Central memory CD8-positive, alpha-beta T cell (primary cell): ENCODE data around the gene GPBP1.
"Not testable (repeated sequence)": the region's sequence is repeated elsewhere in the genome, so short reads cannot be mapped to it uniquely, and the experiment has no call there.

Experiments used
- ATAC-seq: fragments of 150-1000 bp; cut with Tn5 transposase; replicated peaks from 2 replicates; pipeline ENCODE4 v1.10.0; 2022; ENCODE audit warnings: mild to moderate bottlenecking, moderate FRiP score, moderate number of reproducible peaks; ENCODE audit not compliant: poor library complexity, severe bottlenecking; ENCODE audit errors: extremely low read depth
- DNase-seq, 2 donors: peaks; one replicate each; pipeline ENCODE4 v3.0.0; 2021; ENCODE audit warnings: low spot score in 2 of 2
- H3K27ac Mint-ChIP-seq: one replicate; pipeline ENCODE4 v1.8.0; 2022; ENCODE audit warnings: low read depth, mild to moderate bottlenecking, moderate library complexity, mixed read lengths
- H3K27me3 Mint-ChIP-seq: one replicate; pipeline ENCODE4 v1.8.0; 2022; ENCODE audit warnings: mixed read lengths
- H3K36me3 Mint-ChIP-seq: one replicate; pipeline ENCODE4 v1.8.0; 2022; ENCODE audit warnings: mild to moderate bottlenecking, moderate library complexity, mixed read lengths; ENCODE audit not compliant: insufficient read depth
- H3K4me1 Mint-ChIP-seq: one replicate; pipeline ENCODE4 v1.8.0; 2022; ENCODE audit warnings: mixed read lengths
- H3K4me3 Mint-ChIP-seq: one replicate; pipeline ENCODE4 v1.8.0; 2022; ENCODE audit warnings: mild to moderate bottlenecking, moderate library complexity, mixed read lengths
- H3K9me3 Mint-ChIP-seq: one replicate; pipeline ENCODE4 v1.8.0; 2022; ENCODE audit warnings: mixed read lengths

The GPBP1 gene

GRCh38 chr5:57170116-57170515 is 3.7 kb upstream of the GPBP1 start:
- H3K27ac Mint-ChIP-seq, DNase-seq, H3K4me3 Mint-ChIP-seq, H3K9me3 Mint-ChIP-seq, H3K27me3 Mint-ChIP-seq, ATAC-seq: not testable (repeated sequence)
- Mint-ChIP-seq H3K4me1 (peaks cover 12% of the 10 kb centered on the region), H3K36me3 (peaks cover 28% of the 10 kb centered on the region)

DNA sequence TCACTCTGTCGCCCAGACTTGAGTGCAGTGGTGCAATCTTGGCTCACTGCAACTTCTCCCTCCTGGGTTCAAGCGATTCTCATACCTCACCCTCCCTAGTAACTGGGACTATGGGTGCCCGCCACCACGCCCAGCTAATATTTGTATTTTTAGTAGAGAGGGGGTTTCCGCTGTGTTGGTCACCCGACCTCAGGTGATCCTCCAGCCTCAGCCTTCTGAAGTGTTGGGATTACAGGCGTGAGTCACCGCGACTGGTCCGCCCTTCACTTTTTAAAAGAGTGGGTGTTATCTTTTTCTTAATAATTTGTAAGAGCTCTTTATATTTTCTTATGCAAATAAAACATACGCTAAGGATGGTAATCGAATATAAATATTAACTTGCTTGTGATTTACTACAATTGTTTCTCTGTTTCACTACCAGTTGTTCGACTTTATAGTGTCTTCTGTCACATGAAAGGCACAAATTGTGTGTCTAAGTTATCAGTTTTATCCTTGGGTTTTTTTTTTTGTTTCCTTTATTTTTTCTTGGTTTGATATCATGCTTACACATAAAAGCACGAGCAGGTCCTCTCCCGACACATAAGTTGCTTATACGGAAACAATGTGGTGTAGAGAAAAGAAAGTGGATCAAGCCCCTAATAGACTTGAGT is 1.9 kb upstream of the GPBP1 start:
- DNase-seq (no peak), ATAC-seq (no peak)
- Mint-ChIP-seq H3K27me3 (no peaks in the 10 kb centered on the region), H3K4me1 (peaks cover 27% of the 10 kb centered on the region), H3K9me3 (no peaks in the 10 kb centered on the region), H3K4me3 (peak overlapping the region; percentile 91), H3K27ac (peak overlapping the region; percentile 94), H3K36me3 (peaks cover 44% of the 10 kb centered on the region)

- Mint-ChIP-seq H3K4me3 (peak overlapping the region; percentile 91), H3K4me1 (peaks cover 29% of the 10 kb centered on the region), H3K36me3 (peaks cover 46% of the 10 kb centered on the region), H3K9me3 (no peaks in the 10 kb centered on the region), H3K27ac (peak overlapping the region; percentile 94), H3K27me3 (no peaks in the 10 kb centered on the region)
- DNase-seq (peak in 1 of 2 donors; percentile 17), ATAC-seq (no peak)
Observed at GRCh38 chr5:57172466-57173318, 1.2 kb upstream of the GPBP1 start.

- peak; percentile 23 to 26 for DNase-seq
- H3K4me1 Mint-ChIP-seq: peaks cover 45% of the 10 kb centered on the region
- H3K27ac Mint-ChIP-seq: peak overlapping the region; percentile 94
- peak overlapping the region; percentile 91 for H3K4me3 Mint-ChIP-seq
- ATAC-seq: peak; percentile 0
- H3K36me3 Mint-ChIP-seq: peaks cover 55% of the 10 kb centered on the region
- H3K27me3 Mint-ChIP-seq: no peaks in the 10 kb centered on the region
- H3K9me3 Mint-ChIP-seq: no peaks in the 10 kb centered on the region
Observed at GRCh38 chr5:57174128-57174889, 450 bp downstream of the GPBP1 start.

DNA sequence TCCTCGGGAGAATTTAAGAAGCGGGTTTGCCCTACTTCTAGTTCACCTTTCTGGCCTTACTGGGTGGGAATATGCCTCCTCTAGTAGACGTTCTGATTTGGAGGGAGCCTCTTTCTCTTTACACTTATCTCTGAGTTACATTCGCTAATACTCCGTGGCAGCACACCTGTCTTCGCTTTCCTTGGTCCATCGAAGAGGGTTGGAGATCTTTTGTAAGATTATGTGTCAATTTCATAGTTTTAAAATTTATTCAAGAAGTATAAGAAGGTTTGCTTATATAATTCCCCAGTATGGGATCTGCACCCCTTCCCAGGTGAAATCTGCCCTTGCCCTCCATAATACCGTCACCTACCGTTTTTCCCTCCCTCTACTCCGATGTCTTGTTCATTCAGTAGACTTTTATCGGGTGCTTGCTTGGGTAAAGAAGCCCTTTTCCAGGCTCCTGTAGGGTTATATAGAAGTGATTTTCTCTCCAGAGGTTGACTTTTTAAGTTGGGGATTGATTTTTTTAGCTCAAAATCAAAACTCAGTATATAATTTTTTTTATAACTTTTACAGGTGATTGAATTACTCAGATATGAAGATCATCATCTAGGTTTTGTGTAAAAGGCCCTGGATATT is 1.1 kb downstream of the GPBP1 start:
- Mint-ChIP-seq H3K4me3 (peak overlapping the region; percentile 91), H3K9me3 (no peaks in the 10 kb centered on the region), H3K27me3 (no peaks in the 10 kb centered on the region), H3K4me1 (peaks cover 52% of the 10 kb centered on the region), H3K36me3 (peaks cover 60% of the 10 kb centered on the region), H3K27ac (peak overlapping the region; percentile 94)
- ATAC-seq: no peak
- DNase-seq: no peak

- Mint-ChIP-seq H3K4me1 (peaks cover 59% of the 10 kb centered on the region), H3K27ac (peak overlapping the region; percentile 94), H3K27me3 (no peaks in the 10 kb centered on the region), H3K36me3 (peaks cover 60% of the 10 kb centered on the region), H3K9me3 (no peaks in the 10 kb centered on the region), H3K4me3 (peak overlapping the region; percentile 91)
- ATAC-seq (no peak), DNase-seq (no peak)
Observed at GRCh38 chr5:57175551-57176309, 1.9 kb downstream of the GPBP1 start.

- Mint-ChIP-seq H3K4me1 (peaks cover 66% of the 10 kb centered on the region), H3K27me3 (no peaks in the 10 kb centered on the region), H3K9me3 (no peaks in the 10 kb centered on the region), H3K36me3 (peaks cover 64% of the 10 kb centered on the region), H3K4me3 (peak overlapping the region; percentile 91), H3K27ac (peak overlapping the region; percentile 94)
- no peak for DNase-seq
- no peak for ATAC-seq
Observed at GRCh38 chr5:57176350-57176857, 2.5 kb downstream of the GPBP1 start.

GRCh38 chr5:57177479-57178156 is 3.8 kb downstream of the GPBP1 start:
- H3K27ac Mint-ChIP-seq: peak overlapping the region; percentile 94
- ATAC-seq: no peak
- peaks cover 63% of the 10 kb centered on the region for H3K4me1 Mint-ChIP-seq
- H3K9me3 Mint-ChIP-seq: no peaks in the 10 kb centered on the region
- H3K36me3 Mint-ChIP-seq: peaks cover 60% of the 10 kb centered on the region
- H3K27me3 Mint-ChIP-seq: no peaks in the 10 kb centered on the region
- DNase-seq: no peak
- H3K4me3 Mint-ChIP-seq: peak overlapping the region; percentile 91

DNA sequence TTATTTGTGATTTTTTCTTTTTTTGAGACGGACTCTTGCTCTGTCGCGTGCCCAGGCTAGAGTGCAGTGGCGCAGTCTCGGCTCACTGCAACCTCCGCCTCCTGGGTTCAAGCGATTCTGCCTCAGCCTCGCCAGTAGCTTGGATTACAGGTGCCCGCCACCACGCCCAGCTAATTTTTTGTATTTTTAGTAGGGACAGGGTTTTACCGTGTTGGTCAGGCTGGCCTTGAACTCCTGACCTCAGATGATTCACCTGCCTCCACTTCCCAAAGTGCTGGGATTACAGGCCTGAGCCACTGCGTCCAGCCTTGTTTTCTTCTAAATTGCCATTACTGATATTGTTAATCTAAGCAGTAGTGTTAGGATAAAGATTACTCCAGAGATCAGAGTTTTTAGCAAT is 4.4 kb downstream of the GPBP1 start:
- Mint-ChIP-seq H3K4me1 (peaks cover 61% of the 10 kb centered on the region), H3K36me3 (peaks cover 54% of the 10 kb centered on the region), H3K4me3 (peak overlapping the region; percentile 91), H3K27ac (peak overlapping the region; percentile 56)
- not testable (repeated sequence) for H3K9me3 Mint-ChIP-seq, H3K27me3 Mint-ChIP-seq, DNase-seq, ATAC-seq

GRCh38 chr5:57179262-57180200 is 5.7 kb downstream of the GPBP1 start:
- H3K27ac Mint-ChIP-seq: peak overlapping the region; percentile 56
- H3K4me3 Mint-ChIP-seq: peak overlapping the region; percentile 91
- H3K4me1 Mint-ChIP-seq: peaks cover 67% of the 10 kb centered on the region
- H3K36me3 Mint-ChIP-seq: peaks cover 50% of the 10 kb centered on the region
- H3K9me3 Mint-ChIP-seq: no peaks in the 10 kb centered on the region
- ATAC-seq (no peak), DNase-seq (no peak)
- no peaks in the 10 kb centered on the region for H3K27me3 Mint-ChIP-seq
